Measurements from ENCODE around the gene CCDC201.
"Not testable (repeated sequence)": the region's sequence is repeated elsewhere in the genome, so short reads cannot be mapped to it uniquely, and the experiment has no call there.

The CCDC201 gene

GRCh38 chr7:45880433-45880860 lies 7.6 kb upstream of the CCDC201 start:
- in situ Hi-C loops (cut with HindIII; ENCODE audit: low pct_unique_long_range_greater_than_20kb, low sequenced_read_pairs): no loop called here
- no peak for TF ChIP-seq JUND (IDR thresholded peaks at IDR 0.05; ENCODE audit: low read depth)
- DNase-seq (ENCODE audit: low read depth in 1 of 2, low spot score in 1 of 2): no peak

GRCh38 chr7:45878457-45879144 lies 5.7 kb upstream of the CCDC201 start:
- TF ChIP-seq JUND (IDR thresholded peaks at IDR 0.05; ENCODE audit: low read depth): no peak
- in situ Hi-C loops (cut with HindIII; ENCODE audit: low pct_unique_long_range_greater_than_20kb, low sequenced_read_pairs): no loop called here

GRCh38 chr7:45876519-45876918 lies 3.6 kb upstream of the CCDC201 start:
- no peak for TF ChIP-seq JUND (IDR thresholded peaks at IDR 0.05; ENCODE audit: low read depth)
- DNase-seq (ENCODE audit: low read depth in 1 of 2, low spot score in 1 of 2): no peak
- in situ Hi-C loops (cut with HindIII; ENCODE audit: low pct_unique_long_range_greater_than_20kb, low sequenced_read_pairs): no loop called here

More at GRCh38 chr7:45878457-45879144, 5.7 kb upstream of the CCDC201 start:
- DNase-seq (ENCODE audit: low read depth in 1 of 2, low spot score in 1 of 2): no peak

- in situ Hi-C loops (cut with HindIII; ENCODE audit: low pct_unique_long_range_greater_than_20kb, low sequenced_read_pairs): no loop called here
- TF ChIP-seq JUND (IDR thresholded peaks at IDR 0.05; ENCODE audit: low read depth): no peak
- DNase-seq (ENCODE audit: low read depth in 1 of 2, low spot score in 1 of 2): no peak
Observed at GRCh38 chr7:45874408-45875131, 1.7 kb upstream of the CCDC201 start.

GRCh38 chr7:45873355-45873754 lies 473 bp upstream of the CCDC201 start:
- in situ Hi-C loops (cut with HindIII; ENCODE audit: low pct_unique_long_range_greater_than_20kb, low sequenced_read_pairs): no loop called here
- DNase-seq (ENCODE audit: low read depth in 1 of 2, low spot score in 1 of 2): no peak
- TF ChIP-seq JUND (IDR thresholded peaks at IDR 0.05; ENCODE audit: low read depth): no peak

- no peak for TF ChIP-seq JUND (IDR thresholded peaks at IDR 0.05; ENCODE audit: low read depth)
- in situ Hi-C loops (cut with HindIII; ENCODE audit: low pct_unique_long_range_greater_than_20kb, low sequenced_read_pairs): no loop called here
- peak in 1 of 2 experiments; percentile 43 for DNase-seq (ENCODE audit: low read depth in 1 of 2, low spot score in 1 of 2)
Observed at GRCh38 chr7:45872116-45873034, 507 bp downstream of the CCDC201 start.

GRCh38 chr7:45869426-45869825 lies 3.5 kb downstream of the CCDC201 start:
- in situ Hi-C loops (cut with HindIII; ENCODE audit: low pct_unique_long_range_greater_than_20kb, low sequenced_read_pairs): no loop called here
- peak in 1 of 2 experiments; percentile 20 for DNase-seq (ENCODE audit: low read depth in 1 of 2, low spot score in 1 of 2)
- no peak for TF ChIP-seq JUND (IDR thresholded peaks at IDR 0.05; ENCODE audit: low read depth)

- no peak for DNase-seq (ENCODE audit: low read depth in 1 of 2, low spot score in 1 of 2)
- in situ Hi-C loops (cut with HindIII; ENCODE audit: low pct_unique_long_range_greater_than_20kb, low sequenced_read_pairs): no loop called here
- no peak for TF ChIP-seq JUND (IDR thresholded peaks at IDR 0.05; ENCODE audit: low read depth)
Observed at GRCh38 chr7:45867471-45867870, 5.4 kb downstream of the CCDC201 start.

GRCh38 chr7:45865594-45866410 lies 7.1 kb downstream of the CCDC201 start:
- in situ Hi-C loops (cut with HindIII; ENCODE audit: low pct_unique_long_range_greater_than_20kb, low sequenced_read_pairs): no loop called here
- TF ChIP-seq JUND (IDR thresholded peaks at IDR 0.05; ENCODE audit: low read depth): no peak
- DNase-seq (ENCODE audit: low read depth in 1 of 2, low spot score in 1 of 2): no peak

- TF ChIP-seq JUND (IDR thresholded peaks at IDR 0.05; ENCODE audit: low read depth): no peak
- in situ Hi-C loops (cut with HindIII; ENCODE audit: low pct_unique_long_range_greater_than_20kb, low sequenced_read_pairs): no loop called here
- no peak for DNase-seq (ENCODE audit: low read depth in 1 of 2, low spot score in 1 of 2)
Observed at GRCh38 chr7:45863715-45864114, 9.2 kb downstream of the CCDC201 start.

GRCh38 chr7:45856888-45857287 lies 16.0 kb downstream of the CCDC201 start:
- in situ Hi-C loops (cut with HindIII; ENCODE audit: low pct_unique_long_range_greater_than_20kb, low sequenced_read_pairs); DNase-seq (ENCODE audit: low read depth in 1 of 2, low spot score in 1 of 2): not testable (repeated sequence)

GRCh38 chr7:45855680-45856079 lies 17.2 kb downstream of the CCDC201 start:
- in situ Hi-C loops (cut with HindIII; ENCODE audit: low pct_unique_long_range_greater_than_20kb, low sequenced_read_pairs); DNase-seq (ENCODE audit: low read depth in 1 of 2, low spot score in 1 of 2): not testable (repeated sequence)

GRCh38 chr7:45853491-45853890 lies 19.4 kb downstream of the CCDC201 start:
- DNase-seq (ENCODE audit: low read depth in 1 of 2, low spot score in 1 of 2); in situ Hi-C loops (cut with HindIII; ENCODE audit: low pct_unique_long_range_greater_than_20kb, low sequenced_read_pairs): not testable (repeated sequence)

- DNase-seq (ENCODE audit: low read depth in 1 of 2, low spot score in 1 of 2); in situ Hi-C loops (cut with HindIII; ENCODE audit: low pct_unique_long_range_greater_than_20kb, low sequenced_read_pairs): not testable (repeated sequence)
Observed at GRCh38 chr7:45852984-45853383, 19.9 kb downstream of the CCDC201 start.

GRCh38 chr7:45848734-45849133 lies 24.1 kb downstream of the CCDC201 start:
- DNase-seq (ENCODE audit: low read depth in 1 of 2, low spot score in 1 of 2): not testable (repeated sequence)

GRCh38 chr7:45846536-45846935 lies 26.3 kb downstream of the CCDC201 start:
- DNase-seq (ENCODE audit: low read depth in 1 of 2, low spot score in 1 of 2); in situ Hi-C loops (cut with HindIII; ENCODE audit: low pct_unique_long_range_greater_than_20kb, low sequenced_read_pairs): not testable (repeated sequence)

More at GRCh38 chr7:45848734-45849133, 24.1 kb downstream of the CCDC201 start:
- in situ Hi-C loops (cut with HindIII; ENCODE audit: low pct_unique_long_range_greater_than_20kb, low sequenced_read_pairs): not testable (repeated sequence)
